PC-3 (cell line): ENCODE data around the gene KCNG1. TPM values are rescaled to one million over a fixed set of nuclear protein-coding genes. Genes with fewer than 3 reads are reported as not detected.

Source experiments
- ATAC-seq: fragments of 200-7000 bp; cut with Tn5 transposase; 2 replicates; pipeline ENCODE4 v1.9.1; 2020; ENCODE audit warnings: mild to moderate bottlenecking, moderate library complexity
- BruUV-seq: library from RNA; stranded (reverse); fragments of 400-500 nt; replicated peaks from 2 replicates; lab custom pipeline; 2021; lab: Mats Ljungman, UMichigan
- CTCF ChIA-PET: fragments of 300-600 bp; sonication (Branson Sonifier 250); formaldehyde crosslinking; loops from one replicate; lab custom pipeline; 2022; ENCODE audit warnings: antibody characterized with exemption; lab: Charles Lee
- POLR2A ChIA-PET: fragments of 300-600 bp; sonication (Branson Sonifier 250); formaldehyde crosslinking; loops from one replicate; lab custom pipeline; 2022; ENCODE audit warnings: antibody characterized with exemption; ENCODE audit not compliant: unreplicated experiment; lab: Charles Lee
- DNase-seq: peaks from one replicate; pipeline ENCODE4 v3.0.0-alpha.2; 2015
- H2AFZ ChIP-seq: fragments of 300-600 bp; sonication (generic); 2 replicates; pipeline ENCODE4 v1.6.0; 2016; ENCODE audit warnings: antibody characterized with exemption, low read length
- H3F3A ChIP-seq: fragments of 300-600 bp; sonication (generic); one replicate; pipeline ENCODE4 v1.6.0; 2017; ENCODE audit warnings: antibody characterized with exemption, low read length, control low read depth, mild to moderate bottlenecking; ENCODE audit not compliant: unreplicated experiment
- H3K27ac ChIP-seq: fragments of 300-600 bp; sonication (generic); 2 replicates; pipeline ENCODE4 v1.5.1; 2016; ENCODE audit warnings: mild to moderate bottlenecking, low read length
- H3K27me3 ChIP-seq: fragments of 300-600 bp; sonication (generic); 2 replicates; pipeline ENCODE4 v1.6.1; 2016; ENCODE audit warnings: low read length, mixed read lengths
- H3K36me3 ChIP-seq: fragments of 300-600 bp; sonication (generic); 2 replicates; pipeline ENCODE4 v1.6.1; 2016; ENCODE audit warnings: low read depth, mixed run types, low read length, mixed read lengths
- H3K4me1 ChIP-seq: fragments of 300-600 bp; sonication (generic); 2 replicates; pipeline ENCODE4 v1.5.1; 2016; ENCODE audit warnings: low read length; ENCODE audit not compliant: insufficient read depth
- H3K4me2 ChIP-seq: fragments of 300-600 bp; sonication (generic); 2 replicates; pipeline ENCODE4 v1.6.0; 2016; ENCODE audit warnings: low read length
- H3K4me3 ChIP-seq: fragments of 300-600 bp; sonication (generic); 2 replicates; pipeline ENCODE4 v1.5.1; 2016; ENCODE audit warnings: mild to moderate bottlenecking, low read length, mixed read lengths
- H3K79me2 ChIP-seq: fragments of 300-600 bp; sonication (generic); 2 replicates; pipeline ENCODE4 v1.6.1; 2017; ENCODE audit warnings: low read length, mixed read lengths
- H3K9ac ChIP-seq: fragments of 300-600 bp; sonication (generic); 2 replicates; pipeline ENCODE4 v1.6.0; 2016; ENCODE audit warnings: mild to moderate bottlenecking, low read length
- H3K9me2 ChIP-seq: fragments of 300-600 bp; sonication (generic); replicated peaks from 2 replicates; pipeline ENCODE4 v1.6.1; 2016; ENCODE audit warnings: mixed run types, low read length, mixed read lengths
- H3K9me3 ChIP-seq: fragments of 300-600 bp; sonication (generic); 2 replicates; pipeline ENCODE4 v1.6.1; 2016; ENCODE audit warnings: low read length, mixed read lengths
- H4K20me1 ChIP-seq: fragments of 300-600 bp; sonication (generic); 2 replicates; pipeline ENCODE4 v1.6.1; 2016; ENCODE audit warnings: low read length, mixed read lengths
- EZH2 ChIP-seq: fragments of 300-600 bp; sonication (generic); IDR thresholded peaks from one replicate; pipeline ENCODE4 v1.6.1; 2017; ENCODE audit warnings: antibody characterized with exemption, mild to moderate bottlenecking, low read length; ENCODE audit not compliant: unreplicated experiment
- EZH2phosphoT487 ChIP-seq: fragments of 300-600 bp; sonication (generic); IDR thresholded peaks from 2 replicates; pipeline ENCODE4 v1.6.1; 2018; ENCODE audit warnings: mild to moderate bottlenecking, antibody characterized with exemption, low read length, borderline replicate concordance
- intact Hi-C: fragments of 100-400 bp; cut with micrococcal nuclease; formaldehyde crosslinking; loops from 2 replicates; pipeline ENCODE4 v1.9.0; 2023
- total RNA-seq: library from RNA; depleted of rRNA; stranded (reverse); fragments of >200 nt; gene quantifications from 2 replicates; pipeline ENCODE4 v1.2.3, GENCODE V29; 2014
- TF ChIP-seq, protein P1 (sequence below): fragments of 300-600 bp; sonication (generic); conservative IDR thresholded peaks from 2 replicates; pipeline ENCODE4 v1.5.1; 2017; ENCODE audit warnings: antibody characterized with exemption, low read depth, mild to moderate bottlenecking, low read length

The KCNG1 gene
- total RNA-seq, 1 experiment from 2014 or later: 61.5 TPM

DNA sequence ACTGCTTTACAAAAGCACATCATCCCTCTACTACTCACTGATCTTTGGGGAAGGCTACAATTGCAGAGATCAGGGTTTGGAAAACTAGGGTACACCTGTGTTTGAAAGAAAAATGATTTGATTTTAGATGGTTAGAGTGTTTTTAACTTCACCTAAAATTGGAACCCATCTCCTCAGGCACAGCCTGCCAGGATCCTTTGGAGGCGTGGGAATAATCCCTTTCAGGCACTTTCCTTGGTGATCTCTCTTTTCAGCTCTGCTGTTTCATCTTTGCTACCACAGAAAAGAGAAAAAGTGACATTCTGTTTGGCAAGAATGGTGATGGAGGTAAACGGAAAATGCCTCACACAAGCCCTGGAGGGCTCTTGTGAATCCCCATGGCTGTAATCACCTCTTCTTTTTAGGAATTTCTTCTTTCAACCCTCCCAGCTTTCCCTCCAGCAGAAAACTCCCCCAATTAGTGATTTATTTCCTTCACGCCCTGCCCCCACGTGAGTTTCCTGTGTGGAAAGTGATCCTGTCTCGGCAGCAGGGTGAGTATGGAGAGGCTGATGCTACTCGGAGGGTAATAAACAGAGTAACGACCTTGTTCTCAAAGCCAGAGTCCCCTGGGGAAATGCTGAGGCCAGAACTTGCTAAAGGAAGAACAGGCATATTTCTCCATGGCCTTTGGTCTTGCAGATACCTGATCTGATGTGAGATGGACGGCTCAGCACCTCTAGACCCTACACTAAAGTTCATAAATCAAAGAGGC lies 9.2 kb downstream of the KCNG1 start:
- Histone ChIP-seq H3K27ac (no peak overlapping the region), H4K20me1 (no peaks in the 10 kb centered on the region), H3K4me1 (no peaks in the 10 kb centered on the region), H3K9me3 (no peaks in the 10 kb centered on the region), H2AFZ (no peak overlapping the region), H3F3A (no peaks in the 10 kb centered on the region), H3K4me3 (no peak overlapping the region), H3K27me3 (no peaks in the 10 kb centered on the region), H3K9me2 (no peaks in the 10 kb centered on the region), H3K36me3 (no peaks in the 10 kb centered on the region; the same call in 1 of the 2 replicates), H3K4me2 (no peak overlapping the region), H3K79me2 (no peaks in the 10 kb centered on the region), H3K9ac (no peak overlapping the region)
- DNase-seq (no peak), ATAC-seq (no peak)
- TF ChIP-seq, protein P1, sequence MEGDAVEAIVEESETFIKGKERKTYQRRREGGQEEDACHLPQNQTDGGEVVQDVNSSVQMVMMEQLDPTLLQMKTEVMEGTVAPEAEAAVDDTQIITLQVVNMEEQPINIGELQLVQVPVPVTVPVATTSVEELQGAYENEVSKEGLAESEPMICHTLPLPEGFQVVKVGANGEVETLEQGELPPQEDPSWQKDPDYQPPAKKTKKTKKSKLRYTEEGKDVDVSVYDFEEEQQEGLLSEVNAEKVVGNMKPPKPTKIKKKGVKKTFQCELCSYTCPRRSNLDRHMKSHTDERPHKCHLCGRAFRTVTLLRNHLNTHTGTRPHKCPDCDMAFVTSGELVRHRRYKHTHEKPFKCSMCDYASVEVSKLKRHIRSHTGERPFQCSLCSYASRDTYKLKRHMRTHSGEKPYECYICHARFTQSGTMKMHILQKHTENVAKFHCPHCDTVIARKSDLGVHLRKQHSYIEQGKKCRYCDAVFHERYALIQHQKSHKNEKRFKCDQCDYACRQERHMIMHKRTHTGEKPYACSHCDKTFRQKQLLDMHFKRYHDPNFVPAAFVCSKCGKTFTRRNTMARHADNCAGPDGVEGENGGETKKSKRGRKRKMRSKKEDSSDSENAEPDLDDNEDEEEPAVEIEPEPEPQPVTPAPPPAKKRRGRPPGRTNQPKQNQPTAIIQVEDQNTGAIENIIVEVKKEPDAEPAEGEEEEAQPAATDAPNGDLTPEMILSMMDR: no peak
- TF ChIP-seq EZH2: no peak
- TF ChIP-seq EZH2phosphoT487: no peak
- intact Hi-C loops: no loop called here
- ChIA-PET POLR2A (no interaction called here), CTCF (interaction anchor here (0.5 kb wide), 1 partner anchor 26 kb away, joined by 5 read pairs; no protein-coding TSS in a partner anchor)
- BruUV-seq: no TSS peak

GRCh38 chr20:51012357-51012756 lies 10.6 kb downstream of the KCNG1 start:
- Histone ChIP-seq H3K36me3 (no peaks in the 10 kb centered on the region; the same call in 1 of the 2 replicates), H4K20me1 (no peaks in the 10 kb centered on the region), H3K4me3 (no peak overlapping the region), H3K79me2 (no peaks in the 10 kb centered on the region), H3F3A (no peaks in the 10 kb centered on the region), H3K27me3 (no peaks in the 10 kb centered on the region), H3K9me3 (no peaks in the 10 kb centered on the region), H3K4me2 (no peak overlapping the region), H3K27ac (no peak overlapping the region), H2AFZ (no peak overlapping the region), H3K9me2 (no peaks in the 10 kb centered on the region), H3K4me1 (no peaks in the 10 kb centered on the region), H3K9ac (no peak overlapping the region)
- POLR2A ChIA-PET: no interaction called here
- no peak for ATAC-seq
- no TSS peak for BruUV-seq
- no peak for DNase-seq
- CTCF ChIA-PET: interaction anchor here (1.0 kb wide), 1 partner anchor 25 kb away, joined by 17 read pairs; no protein-coding TSS in a partner anchor
- TF ChIP-seq EZH2 (no peak), EZH2phosphoT487 (no peak)
- TF ChIP-seq, protein P1: no peak
- intact Hi-C loops: no loop called here

DNA sequence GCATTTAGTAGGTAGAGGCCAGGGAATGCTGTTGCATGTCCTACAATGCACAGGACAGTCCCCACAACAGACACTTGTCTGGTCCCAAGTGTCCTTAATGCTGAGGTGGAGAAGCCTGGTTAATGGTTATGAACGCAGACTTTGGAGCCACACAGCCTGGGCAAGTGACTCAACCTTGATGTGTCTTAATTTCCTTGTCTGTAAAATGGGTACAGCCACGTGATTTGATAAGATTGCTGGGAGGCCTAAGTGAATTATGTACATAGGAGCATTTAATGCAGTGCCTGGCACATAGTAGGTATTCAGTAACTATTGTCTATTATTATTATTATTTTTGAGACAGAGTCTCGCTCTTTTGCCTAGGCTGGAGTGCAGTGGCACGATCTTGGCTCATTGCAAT lies 11.4 kb downstream of the KCNG1 start:
- H2AFZ ChIP-seq: no peak overlapping the region
- ChIA-PET POLR2A (no interaction called here), CTCF (no interaction called here)
- H4K20me1 ChIP-seq: no peaks in the 10 kb centered on the region
- no peak for DNase-seq
- H3K4me1 ChIP-seq: no peaks in the 10 kb centered on the region
- no peaks in the 10 kb centered on the region; the same call in 1 of the 2 replicates for H3K36me3 ChIP-seq
- H3K4me2 ChIP-seq: no peak overlapping the region
- H3K79me2 ChIP-seq: no peaks in the 10 kb centered on the region
- no TSS peak for BruUV-seq
- no peak overlapping the region for H3K4me3 ChIP-seq
- no peak overlapping the region for H3K27ac ChIP-seq
- no peaks in the 10 kb centered on the region for H3K9me2 ChIP-seq
- intact Hi-C loops: no loop called here
- H3F3A ChIP-seq: no peaks in the 10 kb centered on the region
- H3K27me3 ChIP-seq: no peaks in the 10 kb centered on the region
- no peak overlapping the region for H3K9ac ChIP-seq
- TF ChIP-seq, protein P1: no peak
- TF ChIP-seq EZH2phosphoT487 (no peak), EZH2 (no peak)
- ATAC-seq: no peak
- H3K9me3 ChIP-seq: no peaks in the 10 kb centered on the region
